ENCODE data around the gene TSPAN12.

DNA sequence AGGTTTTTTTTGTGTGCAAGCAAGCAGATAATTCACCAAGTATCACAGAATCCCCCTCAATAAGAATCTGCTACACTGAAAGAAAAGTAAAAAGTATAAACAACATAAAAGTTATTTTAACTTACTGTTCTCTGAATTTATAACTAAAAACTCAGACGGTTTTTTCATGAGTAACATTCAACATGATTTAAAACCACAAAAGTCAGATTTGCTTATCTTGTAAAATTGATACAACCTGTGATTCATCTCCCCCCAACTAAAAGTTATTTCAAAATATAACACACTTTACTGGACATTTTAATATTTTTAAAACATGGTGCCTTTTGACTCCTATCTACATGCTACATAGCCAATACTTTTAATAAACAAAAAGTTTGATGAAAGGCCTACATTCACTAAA, 32.8 kb downstream of the TSPAN12 start:
- no peak for TF ChIP-seq CTCF (IDR thresholded peaks at IDR 0.05)
- TF ChIP-seq CBX8 (IDR thresholded peaks at IDR 0.05): no peak
- TF ChIP-seq MYC (IDR thresholded peaks at IDR 0.05; ENCODE audit: borderline replicate concordance, low read length): no peak
- TF ChIP-seq SMC3 (IDR thresholded peaks at IDR 0.05): no peak
- TF ChIP-seq JUN (IDR thresholded peaks at IDR 0.05): no peak
- TF ChIP-seq RNF2 (IDR thresholded peaks at IDR 0.05; ENCODE audit: borderline replicate concordance, low read depth): no peak
- no peak for TF ChIP-seq EP300 (IDR thresholded peaks at IDR 0.05)
- TF ChIP-seq TP53 (CRISPR knock-in tag; IDR thresholded peaks at IDR 0.05): no peak
- TF ChIP-seq CHD2 (IDR thresholded peaks at IDR 0.05; ENCODE audit: low read length, partially characterized antibody): no peak
- TF ChIP-seq HOXB5 (CRISPR knock-in tag; IDR thresholded peaks at IDR 0.05): no peak
- TF ChIP-seq REST (IDR thresholded peaks at IDR 0.05): no peak

Data from A549 (cell line).